Activated CD8-positive, alpha-beta memory T cell treated with anti-CD3 and anti-CD28 coated beads for 48 hours (primary cell): ENCODE measurements around the gene EPX.

Source experiments
- DNase-seq, 3 experiments: peaks; one replicate each; pipeline ENCODE4 v3.0.0-alpha.2; 2020; ENCODE audit warnings: low read depth in 2 of 3, low spot score in 2 of 3

EPX gene

GRCh38 chr17:58224315-58224714 lies 31.8 kb downstream of the EPX start:
- DNase-seq, result no peak

- DNase-seq, result no peak
Measured at GRCh38 chr17:58227733-58228132, 35.2 kb downstream of the EPX start.

- no peak for DNase-seq
Measured at GRCh38 chr17:58228679-58229078, 36.2 kb downstream of the EPX start.

GRCh38 chr17:58229384-58229783 lies 36.9 kb downstream of the EPX start:
- DNase-seq, result no peak

GRCh38 chr17:58229881-58230280 lies 37.4 kb downstream of the EPX start:
- no peak for DNase-seq

- DNase-seq, result no peak
Measured at GRCh38 chr17:58231641-58232040, 39.1 kb downstream of the EPX start.

GRCh38 chr17:58232707-58233156 lies 40.2 kb downstream of the EPX start:
- DNase-seq, result no peak

- no peak for DNase-seq
Measured at GRCh38 chr17:58233543-58233942, 41.0 kb downstream of the EPX start.

- no peak for DNase-seq
Measured at GRCh38 chr17:58234512-58234911, 42.0 kb downstream of the EPX start.

- DNase-seq, result no peak
Measured at GRCh38 chr17:58235821-58236220, 43.3 kb downstream of the EPX start.

- DNase-seq, result no peak
Measured at GRCh38 chr17:58236394-58236793, 43.9 kb downstream of the EPX start.

- DNase-seq, result no peak
Measured at GRCh38 chr17:58238147-58238634, 45.7 kb downstream of the EPX start, which contains the start of gene LPO. LPO (plus strand) TSS chr17:58238584; CDS start chr17:58242980, 4,396 bp downstream.

GRCh38 chr17:58239987-58240386 lies 47.5 kb downstream of the EPX start:
- DNase-seq, result no peak

- no peak for DNase-seq
Measured at GRCh38 chr17:58242171-58242784, 49.8 kb downstream of the EPX start.

- DNase-seq, result no peak
Measured at GRCh38 chr17:58244963-58245362, 52.4 kb downstream of the EPX start.

- no peak for DNase-seq
Measured at GRCh38 chr17:58245428-58246103, 53.0 kb downstream of the EPX start.

- DNase-seq, result no peak
Measured at GRCh38 chr17:58246104-58246740, 53.7 kb downstream of the EPX start.

GRCh38 chr17:58246781-58247180 lies 54.3 kb downstream of the EPX start:
- no peak for DNase-seq

GRCh38 chr17:58247511-58248363 lies 55.2 kb downstream of the EPX start:
- DNase-seq, result no peak

GRCh38 chr17:58248955-58249269 lies 56.4 kb downstream of the EPX start:
- no peak for DNase-seq
